Inferior parietal cortex (tissue), 1 donor: ENCODE measurements around the gene GRIN2A.

Experiments used
- DNase-seq: peaks from one replicate; pipeline ENCODE4 v3.0.0-alpha.2; 2016; ENCODE audit errors: extremely low spot score

The GRIN2A gene

DNA sequence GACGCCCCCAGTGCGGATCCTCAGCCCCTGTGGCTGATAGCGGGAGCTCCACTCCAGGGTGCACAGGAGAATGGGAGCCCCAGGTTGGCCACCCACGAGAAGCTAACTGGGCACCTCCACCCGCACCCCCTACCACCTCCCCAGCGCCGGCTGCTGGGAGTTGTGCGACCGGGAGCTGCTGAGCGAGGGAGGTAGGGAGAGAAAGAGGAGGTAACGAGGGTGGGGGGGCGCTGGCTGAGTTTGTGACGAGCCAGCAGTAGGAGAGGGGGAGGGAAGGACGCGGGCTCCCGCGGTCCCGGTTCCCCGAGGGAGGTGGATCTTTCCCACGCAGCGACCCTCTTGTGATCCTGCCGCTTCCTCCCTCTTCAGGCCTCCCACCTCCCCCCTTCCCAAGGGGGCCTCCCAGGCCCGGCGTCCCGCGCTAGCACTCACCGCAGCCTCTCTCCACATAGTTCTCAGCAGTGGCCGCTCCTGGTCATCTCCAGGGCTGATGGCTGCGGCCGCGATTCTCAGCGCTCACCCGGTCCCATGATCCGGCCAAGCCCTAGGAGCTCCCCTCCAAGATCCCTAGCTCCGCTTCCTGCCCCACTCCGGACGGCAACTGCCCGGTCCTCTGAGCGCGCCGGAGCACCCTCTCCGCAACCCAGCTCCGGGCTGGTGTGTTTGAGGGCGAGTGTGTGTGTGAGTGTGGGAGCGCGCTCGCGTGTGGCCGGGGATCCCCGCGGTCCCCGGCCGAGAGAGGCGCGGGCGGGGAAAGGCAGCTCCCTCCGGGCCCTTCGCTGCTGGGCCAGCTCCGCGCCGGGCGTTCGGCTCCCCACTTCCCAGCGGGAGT is at the start of gene GRIN2A:
GRIN2A (minus strand) TSS at position 207 of the 832 bp plus-strand sequence. CDS start 2,017 bp downstream, outside the sequence.
- no peak for DNase-seq

DNA sequence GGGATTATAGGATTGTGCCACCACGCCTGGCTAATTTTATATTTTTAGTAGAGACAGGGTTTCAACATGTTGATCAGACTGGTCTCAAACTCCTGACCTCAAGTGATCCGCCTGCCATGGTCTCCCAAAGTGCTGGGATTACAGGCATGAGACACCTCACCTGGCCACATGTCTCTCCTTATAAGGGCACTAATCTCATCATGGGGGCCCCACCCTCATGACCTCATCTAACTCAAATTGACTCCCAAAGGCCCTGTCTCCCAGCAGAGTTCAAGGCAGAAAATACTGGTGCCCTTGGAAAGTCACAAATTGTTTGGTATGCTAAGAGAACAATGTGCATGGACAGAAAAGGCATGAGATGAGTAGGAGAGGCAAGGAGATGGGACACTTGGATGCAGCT is 49.3 kb upstream of the GRIN2A start:
- DNase-seq = no peak

DNA sequence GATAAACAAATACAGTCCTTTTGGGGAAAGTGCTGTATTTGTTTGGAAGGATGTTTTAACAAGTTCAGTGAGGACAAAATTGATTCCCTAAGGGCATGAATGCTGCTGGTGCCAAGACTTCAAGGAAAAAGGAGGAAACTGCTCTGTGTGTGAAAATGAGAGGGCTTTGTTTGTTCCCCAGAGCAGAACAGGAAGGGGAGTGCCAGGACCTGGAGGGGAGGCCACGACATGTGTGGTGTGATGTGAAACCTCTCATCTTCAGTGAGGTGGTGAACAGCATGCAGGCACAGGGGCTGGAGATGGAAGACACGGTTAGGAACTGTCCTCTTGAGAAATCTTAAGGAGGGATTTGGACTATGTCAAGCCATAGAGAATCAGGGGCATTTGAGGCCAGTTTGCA is 46.6 kb upstream of the GRIN2A start:
- DNase-seq = no peak

DNA sequence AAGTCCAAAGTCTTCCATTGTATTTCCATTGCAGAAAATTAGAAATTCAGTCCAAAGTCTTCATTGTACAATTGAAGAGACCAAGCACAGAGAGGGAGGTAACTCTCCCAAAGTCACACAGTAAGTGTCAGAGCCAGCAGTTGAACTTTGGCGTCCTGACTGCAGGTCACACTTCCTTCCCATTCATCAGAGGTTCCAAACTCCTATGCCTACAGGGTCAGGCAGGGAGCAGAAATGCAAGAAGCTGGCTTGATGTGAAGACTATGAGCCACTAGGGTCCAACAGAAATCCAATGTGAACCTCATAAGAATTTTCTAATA is 44.7 kb upstream of the GRIN2A start:
- DNase-seq = no peak

DNA sequence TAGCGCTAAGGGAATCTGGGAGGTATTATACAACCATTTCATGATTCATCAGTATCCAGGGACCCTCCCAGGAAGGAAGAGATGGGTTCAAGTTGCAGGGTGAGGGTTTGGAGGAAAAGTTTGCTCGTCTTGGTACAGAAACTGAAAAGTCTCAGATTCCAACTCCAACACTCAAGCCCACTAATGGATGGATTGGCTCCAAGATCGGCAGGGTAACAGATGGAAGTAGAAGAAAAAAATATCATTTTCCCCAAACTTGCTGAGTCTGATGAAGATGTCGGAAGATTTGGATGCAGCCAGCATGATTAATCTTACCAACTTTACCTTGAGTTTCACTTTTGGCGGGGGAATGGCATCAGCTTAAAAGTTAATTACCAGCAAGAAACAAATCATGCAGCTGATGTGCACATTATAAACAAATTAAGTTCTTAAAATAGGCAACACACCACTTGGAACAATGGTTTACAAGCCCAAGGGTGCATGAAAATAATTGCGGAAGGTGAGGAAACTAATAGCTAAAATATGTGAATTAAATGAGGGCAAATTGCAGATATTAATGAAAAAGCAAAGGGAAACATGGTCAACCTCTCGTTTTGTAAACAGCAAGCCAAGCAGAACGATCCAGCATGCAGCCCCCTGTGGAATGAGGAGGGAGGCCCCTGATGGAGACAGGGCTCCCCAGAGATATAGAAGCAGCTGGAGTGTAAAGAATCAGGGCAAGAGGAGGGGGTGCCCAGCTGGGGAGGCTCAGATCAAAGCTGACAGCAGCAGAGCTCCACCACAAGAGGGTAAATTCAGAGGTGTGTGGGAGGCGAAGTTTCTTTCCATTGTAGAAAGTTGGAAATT is 44.1 kb upstream of the GRIN2A start:
- no peak for DNase-seq

DNA sequence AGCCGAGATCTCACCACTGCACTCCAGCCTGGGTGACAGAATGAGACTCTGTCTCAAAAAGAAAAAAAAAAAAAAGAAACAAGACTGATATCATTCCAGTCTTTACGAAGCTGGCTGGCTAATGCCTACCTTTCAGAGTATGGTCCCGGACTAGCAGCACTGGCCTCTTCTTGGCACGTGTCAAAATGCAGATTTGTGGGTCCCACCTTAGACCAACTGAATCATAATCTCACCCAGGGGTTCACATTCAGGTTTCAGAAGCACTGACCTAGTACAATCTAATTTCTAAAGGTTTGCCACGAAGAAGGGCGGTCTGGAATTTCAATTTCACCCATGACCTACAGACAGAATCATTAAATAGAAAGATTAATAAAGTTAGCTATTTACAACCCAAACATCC is 43.4 kb upstream of the GRIN2A start:
- DNase-seq = no peak

DNA sequence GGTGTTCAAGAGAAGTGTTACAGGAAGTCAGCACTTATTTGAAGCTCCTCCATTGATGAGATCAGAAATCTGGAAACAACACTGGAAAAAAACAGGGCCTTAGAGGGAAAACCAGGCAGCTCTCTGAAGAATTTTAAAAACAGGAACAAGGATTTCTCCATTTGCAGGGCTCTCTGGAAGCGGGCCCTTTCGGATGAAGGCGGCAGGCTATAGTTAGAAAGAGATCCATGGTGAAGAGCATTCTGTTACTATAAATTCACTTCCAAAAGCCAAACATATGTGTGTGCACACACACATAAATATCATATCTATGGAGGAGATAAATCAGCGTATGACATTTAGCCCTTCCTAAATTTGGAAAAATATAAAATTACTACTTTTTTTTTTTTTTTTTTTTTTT is 42.6 kb upstream of the GRIN2A start:
- peak; percentile 49 for DNase-seq

DNA sequence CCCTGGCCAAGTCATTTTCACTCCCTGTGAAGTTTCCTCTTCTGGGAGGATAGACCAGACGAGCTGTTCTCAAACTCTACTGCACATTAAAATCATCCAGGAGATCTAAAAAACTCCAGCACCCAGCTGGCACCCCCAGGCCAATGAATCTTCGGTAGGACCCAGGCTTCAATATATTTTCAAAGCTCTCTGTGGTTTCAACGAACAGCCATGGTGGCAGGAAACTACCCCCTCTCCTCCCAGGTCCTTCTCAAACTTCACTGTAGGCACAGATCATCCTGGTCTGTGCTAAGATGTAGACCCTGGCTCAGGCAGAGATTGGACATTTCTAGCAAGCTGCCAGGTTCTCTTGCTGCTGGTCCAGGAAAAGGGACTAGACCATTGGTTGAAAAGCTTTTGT is 38.7 kb upstream of the GRIN2A start:
- DNase-seq = no peak

DNA sequence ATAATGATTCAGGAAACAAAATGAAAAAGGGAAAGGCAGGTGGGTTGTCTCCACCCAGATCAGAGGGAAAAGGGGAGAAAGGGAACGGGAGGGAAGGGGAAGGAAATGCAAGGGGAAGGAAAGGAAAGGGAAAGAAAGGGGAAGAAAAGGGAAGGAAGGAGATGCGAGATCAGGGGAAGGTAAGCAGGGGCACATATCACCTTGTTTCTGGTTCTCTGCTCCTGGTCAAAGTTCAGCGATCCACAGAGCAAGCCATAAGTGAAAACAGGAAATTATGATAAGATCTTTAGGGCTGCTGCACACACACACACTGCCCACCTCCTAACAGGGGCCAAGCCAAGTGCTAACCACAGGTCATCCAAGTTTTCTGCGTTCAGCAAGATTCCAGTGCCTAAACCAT is 37.5 kb upstream of the GRIN2A start:
- DNase-seq = no peak

DNA sequence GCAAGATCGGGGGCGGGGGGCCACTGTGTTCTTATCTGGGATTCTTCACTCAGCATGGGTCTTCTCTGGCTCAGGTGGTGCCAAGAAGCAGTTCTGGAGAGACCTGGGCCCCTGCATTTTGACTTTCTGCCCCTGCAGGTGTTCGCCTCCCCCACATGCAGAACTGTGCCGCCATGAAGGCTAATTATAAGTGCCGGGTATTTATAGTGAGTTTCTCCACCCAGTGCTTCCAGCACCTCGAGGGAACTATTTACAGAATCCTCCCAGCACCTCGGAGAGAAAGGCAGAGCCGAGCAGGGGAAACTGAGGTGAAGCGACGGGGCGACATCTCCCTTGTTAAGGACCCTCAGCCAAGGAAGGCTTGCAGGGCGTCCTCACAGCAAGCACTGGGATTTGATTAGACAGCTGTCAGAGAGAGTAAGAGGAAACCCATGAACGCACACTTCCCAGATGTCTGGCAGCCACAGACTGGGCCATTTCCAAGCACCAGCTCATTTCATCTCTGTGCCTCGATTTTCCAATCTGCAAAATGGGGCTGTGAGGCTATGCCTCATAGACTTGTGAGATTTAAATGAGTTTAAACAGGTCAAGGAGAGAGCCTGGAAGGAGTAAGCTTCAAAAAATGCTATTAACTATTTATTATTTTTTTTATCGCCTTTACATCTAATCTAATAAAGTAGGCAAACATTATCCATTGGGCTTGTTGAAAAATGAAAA is 36.4 kb upstream of the GRIN2A start:
- DNase-seq = no peak

DNA sequence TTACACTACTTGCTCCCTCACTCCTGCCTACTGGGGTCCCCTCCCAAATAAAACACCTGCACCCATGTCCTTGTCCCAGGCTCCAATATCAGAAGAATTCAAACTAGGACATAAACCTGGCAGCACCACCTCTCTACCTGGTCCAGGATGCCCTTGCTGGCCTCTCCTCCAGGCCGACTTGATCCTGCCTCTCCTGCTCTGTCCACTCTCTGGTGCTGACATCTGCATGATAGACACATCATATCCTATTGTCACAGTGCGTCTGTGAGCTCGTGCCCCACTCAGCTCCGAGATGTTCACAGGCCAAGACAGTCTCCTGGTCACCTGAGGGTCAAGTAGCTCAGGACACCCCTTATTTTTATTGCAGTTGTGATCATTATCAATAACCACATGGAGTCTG is 31.5 kb upstream of the GRIN2A start:
- no peak for DNase-seq

DNA sequence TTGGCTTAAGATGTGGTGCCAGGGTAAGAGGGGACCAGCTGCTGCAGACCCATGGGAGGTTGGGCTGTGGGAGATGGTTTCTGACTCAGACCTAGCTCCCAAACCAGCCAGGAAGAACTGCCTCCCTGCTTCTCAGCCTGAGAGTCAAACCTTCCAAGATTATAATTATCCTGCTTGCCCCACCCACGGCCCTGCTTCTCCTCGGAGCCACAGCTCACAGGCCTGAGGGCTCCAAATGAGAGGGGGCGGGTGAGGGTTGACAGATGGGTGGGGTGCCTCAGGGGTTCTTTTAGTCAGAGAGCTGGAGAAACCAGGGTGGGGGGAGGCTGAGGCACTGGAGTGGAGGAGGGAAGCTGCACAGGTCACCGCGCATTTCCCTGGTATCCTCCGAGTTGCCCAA is 28.7 kb upstream of the GRIN2A start:
- no peak for DNase-seq

DNA sequence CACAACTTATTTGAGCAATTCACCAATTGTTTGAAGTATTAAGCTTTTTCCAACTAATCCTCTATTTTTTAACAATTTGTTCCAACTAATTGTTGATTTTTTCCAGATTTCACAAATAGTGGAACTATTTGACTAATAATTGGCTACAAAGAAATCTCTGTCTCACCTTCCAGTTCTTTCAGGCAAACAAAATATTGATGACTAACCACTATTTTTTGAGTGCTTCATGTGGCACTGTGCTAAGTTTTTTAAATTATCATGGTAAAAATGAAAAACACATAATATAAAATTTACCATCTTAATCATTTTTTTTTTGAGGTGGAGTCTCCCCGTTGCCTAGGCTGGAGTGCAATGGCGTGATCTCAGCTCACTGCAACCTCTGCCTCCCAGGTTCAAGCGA is 24.6 kb upstream of the GRIN2A start:
- DNase-seq = no peak

DNA sequence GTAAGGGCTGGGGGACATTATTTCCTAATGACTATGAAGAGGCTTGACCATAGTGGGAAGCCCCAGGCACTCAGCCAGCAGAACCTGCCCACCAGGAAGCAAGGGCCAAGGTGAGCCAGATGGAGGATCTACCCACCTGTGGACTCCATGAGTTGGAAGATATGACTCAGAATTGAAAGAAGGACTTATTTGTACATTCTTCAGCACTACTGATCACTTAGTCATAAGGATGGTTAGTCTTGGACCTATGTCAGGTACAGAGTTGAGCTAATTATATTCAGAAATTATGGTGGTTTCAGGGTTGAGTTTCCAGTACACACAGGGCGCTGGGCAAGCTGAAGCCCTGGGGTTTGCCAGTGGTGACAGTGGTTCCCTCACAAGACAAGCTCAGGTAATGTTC is 24.0 kb upstream of the GRIN2A start:
- DNase-seq = no peak

DNA sequence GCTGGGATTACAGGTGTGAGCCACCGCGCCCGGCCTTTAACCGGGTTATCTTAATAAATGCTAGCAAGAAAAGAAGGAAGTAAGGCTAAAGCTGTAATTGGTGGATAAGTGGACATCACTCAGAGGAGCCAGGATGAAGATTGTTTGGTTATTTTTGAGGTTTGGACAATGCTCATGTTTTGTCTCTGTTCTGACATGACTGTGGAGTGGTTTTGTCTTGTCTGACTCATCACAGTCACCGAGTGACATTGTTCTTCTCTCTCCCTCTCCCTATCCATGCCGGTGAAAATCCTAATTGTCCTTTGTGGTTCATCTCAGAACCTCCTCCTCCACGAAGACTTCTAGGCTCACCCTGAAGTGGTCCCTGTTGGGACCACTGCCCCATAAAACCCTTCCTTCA is 23.5 kb upstream of the GRIN2A start:
- DNase-seq = no peak

DNA sequence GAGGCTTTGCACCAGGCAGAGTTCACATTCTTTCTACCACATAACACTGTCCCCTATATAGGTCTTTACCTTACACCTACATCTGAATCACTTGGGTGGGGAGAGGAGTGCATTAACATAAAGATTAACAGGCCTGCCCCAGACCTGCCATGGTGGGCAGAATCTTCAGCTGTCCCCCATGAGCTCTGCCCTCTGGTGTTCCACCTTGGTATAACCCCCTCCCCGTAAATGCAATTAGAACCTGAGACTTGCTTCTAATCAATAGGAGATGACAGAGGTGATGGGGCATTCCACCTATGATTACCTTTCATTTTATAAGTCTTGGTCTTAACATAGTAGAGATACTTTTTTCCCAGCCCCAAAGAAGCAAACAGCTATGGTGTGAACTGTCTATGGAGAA is 20.4 kb upstream of the GRIN2A start:
- DNase-seq = no peak

DNA sequence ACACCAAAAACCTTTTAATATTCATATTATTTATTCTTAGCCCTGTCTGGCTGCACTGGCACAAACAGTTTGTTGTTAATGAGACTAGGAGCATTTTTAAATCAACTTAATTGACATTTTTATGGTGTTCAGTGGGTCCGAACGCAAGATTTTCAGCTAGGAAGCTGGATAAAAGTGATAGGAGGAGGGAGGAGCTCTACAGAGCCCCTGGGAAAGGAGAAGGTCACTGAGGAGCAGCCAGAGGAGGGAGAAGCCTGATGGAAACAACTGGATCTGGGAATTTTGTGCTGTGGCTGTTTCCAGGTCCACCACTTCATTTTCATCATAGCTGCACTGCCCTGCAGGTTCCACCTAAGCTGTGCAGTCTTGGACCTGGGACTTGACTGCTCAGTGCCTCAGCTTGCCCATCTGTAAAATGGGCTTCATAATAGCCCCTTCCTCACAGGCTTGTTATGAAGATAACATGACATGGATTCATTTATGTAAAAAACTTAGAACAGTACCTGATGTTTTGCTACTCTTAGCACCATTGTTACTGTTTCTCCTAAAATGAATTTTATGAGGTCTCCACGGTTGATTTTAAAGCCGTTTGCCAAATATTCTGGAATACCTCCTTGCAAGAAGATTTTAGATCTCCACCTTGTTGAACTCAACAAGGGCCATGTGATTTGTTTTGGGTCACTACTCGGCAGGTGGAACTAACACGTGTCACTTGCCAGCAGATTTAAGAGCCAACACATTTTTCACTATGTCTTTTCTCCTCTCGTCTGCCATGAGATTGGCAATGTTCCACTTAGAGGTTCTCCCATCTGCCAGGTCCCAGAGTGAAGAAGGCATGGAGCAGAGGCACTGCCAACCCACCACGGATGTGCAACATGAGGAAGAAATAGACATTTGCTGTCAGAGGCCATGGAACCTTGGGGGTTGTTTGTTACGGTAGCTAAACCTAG is 18.7 kb upstream of the GRIN2A start:
- DNase-seq = no peak

DNA sequence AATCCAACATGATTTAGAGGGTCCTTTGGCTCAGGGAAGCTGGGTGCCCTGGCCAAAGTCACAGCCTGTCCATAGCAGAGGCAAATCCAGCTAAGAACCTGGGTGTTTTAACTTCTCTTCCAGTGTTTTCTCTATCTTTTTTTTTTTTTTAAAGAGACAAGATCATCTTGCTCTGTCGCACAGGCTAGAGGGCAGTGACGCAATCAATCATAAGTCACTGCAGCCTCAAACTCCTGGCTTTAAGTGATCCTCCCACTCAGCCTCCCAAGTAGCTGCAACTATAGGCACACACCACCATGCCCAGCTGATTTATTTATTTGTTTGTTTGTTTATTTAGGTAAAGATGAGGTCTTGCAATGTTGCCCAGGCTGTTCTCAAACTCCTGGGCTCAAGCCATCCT is 14.8 kb upstream of the GRIN2A start:
- no peak for DNase-seq

DNA sequence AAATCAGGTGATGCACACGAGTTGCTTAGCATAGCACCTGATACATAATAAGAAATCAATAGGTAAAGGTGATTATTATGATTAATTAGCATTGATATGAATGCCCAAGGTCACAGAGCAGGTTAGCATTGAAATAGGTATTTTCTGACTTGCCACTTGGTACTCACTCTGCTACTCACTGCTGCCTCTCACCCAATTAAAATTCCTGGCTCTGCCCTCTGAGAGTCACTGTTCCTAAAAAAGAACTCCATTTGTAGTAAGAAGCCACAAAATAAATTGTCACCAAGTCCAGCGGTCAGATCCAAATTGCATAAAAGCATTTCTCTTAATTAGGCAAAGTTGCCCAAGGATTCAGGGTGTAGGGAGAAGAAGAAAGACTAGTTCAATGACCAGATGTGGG is 8.9 kb upstream of the GRIN2A start:
- no peak for DNase-seq

DNA sequence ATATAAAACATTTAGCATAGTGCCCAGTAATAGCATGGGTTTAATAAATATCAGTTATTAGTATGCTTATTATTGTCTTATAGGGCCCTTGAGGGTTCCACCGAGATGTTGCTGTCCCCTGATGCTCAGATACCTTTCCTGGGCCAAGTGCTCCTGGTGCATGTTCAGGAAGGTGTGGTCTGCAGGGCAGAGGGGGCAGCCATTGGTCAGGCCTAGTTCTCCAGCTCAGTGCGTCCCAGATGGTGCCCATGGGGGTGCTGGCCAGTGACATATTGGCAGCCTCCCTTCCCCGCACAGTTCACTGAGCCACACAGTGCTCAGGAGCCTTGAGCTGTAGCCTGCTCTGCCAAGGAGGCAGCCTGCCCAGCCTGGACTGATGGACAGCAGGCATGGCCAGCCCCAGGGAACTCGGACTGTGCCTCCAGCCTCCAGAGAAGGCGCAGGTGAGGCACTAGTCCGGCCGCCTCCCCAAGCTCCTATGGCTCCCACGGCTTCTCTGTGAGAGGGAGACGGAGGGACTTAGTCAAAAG is 7.7 kb upstream of the GRIN2A start:
- no peak for DNase-seq

DNA sequence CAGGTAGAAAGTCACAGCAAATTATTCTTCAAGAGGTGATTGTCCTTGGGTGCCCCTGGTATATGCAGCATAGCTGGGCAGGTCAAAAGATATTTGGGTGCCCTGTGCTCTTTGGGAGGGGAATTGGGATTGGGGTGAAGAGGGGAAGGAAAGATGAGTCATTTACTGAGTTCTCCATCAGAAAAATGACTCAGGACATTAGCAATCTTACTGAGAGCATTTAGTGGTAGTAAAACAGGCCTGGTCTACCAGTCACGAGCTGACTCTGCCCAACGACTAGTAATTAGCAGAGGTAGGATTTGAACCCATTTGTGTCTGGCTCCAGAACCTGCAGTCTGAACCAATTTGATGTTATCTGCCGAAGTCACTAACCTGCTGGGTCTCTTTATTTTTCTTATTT is 6.0 kb upstream of the GRIN2A start:
- DNase-seq = no peak
